Mucosa of rectum (tissue), 2 donors: Measurements from ENCODE around the gene IGSF22.

Experiments
- H3K27ac ChIP-seq, 2 donors: one replicate each; pipeline ENCODE4 v1.7.0; 2013; ENCODE audit warnings: inconsistent platforms in 2 of 2, low read depth in 2 of 2, low read length in 2 of 2
- H3K27me3 ChIP-seq, 2 donors: one replicate each; pipeline ENCODE4 v1.7.0; 2013; ENCODE audit warnings: low read length in 2 of 2; ENCODE audit not compliant: control insufficient read depth in 2 of 2, insufficient read depth in 2 of 2
- H3K36me3 ChIP-seq, 2 donors: one replicate each; pipeline ENCODE4 v1.7.0; 2013; ENCODE audit warnings: low read length in 2 of 2; ENCODE audit not compliant: control insufficient read depth in 2 of 2, insufficient read depth in 2 of 2
- H3K4me1 ChIP-seq, 2 donors: one replicate each; pipeline ENCODE4 v1.7.0; 2013; ENCODE audit warnings: low read length in 2 of 2, mild to moderate bottlenecking in 1 of 2; ENCODE audit not compliant: control insufficient read depth in 2 of 2, insufficient read depth in 2 of 2
- H3K4me3 ChIP-seq, 2 donors: one replicate each; pipeline ENCODE4 v1.7.0; 2013; ENCODE audit warnings: low read length in 2 of 2
- H3K9ac ChIP-seq, 2 donors: one replicate each; pipeline ENCODE4 v1.7.0; 2013; ENCODE audit warnings: low read length in 2 of 2, low read depth in 1 of 2, mild to moderate bottlenecking in 1 of 2
- H3K9me3 ChIP-seq, 2 donors: one replicate each; pipeline ENCODE4 v1.7.0; 2013; ENCODE audit warnings: low read length in 2 of 2; ENCODE audit not compliant: control insufficient read depth in 2 of 2
- donor health status: healthy.
- donor health status: Normal muscosa, but diverticular disease.

IGSF22 gene

GRCh38 chr11:18726040-18726439 is at the start of gene IGSF22:
IGSF22 (minus strand) TSS chr11:18726188; CDS start chr11:18724236, 1,952 bp downstream.
- no peak within 1 kb of the TSS for H3K27ac ChIP-seq
- H3K4me3 ChIP-seq: no peak within 1 kb of the TSS
- no peaks in the 10 kb centered on the region for H3K36me3 ChIP-seq
- no peaks in the 10 kb centered on the region for H3K27me3 ChIP-seq
- peaks cover 8% of the 10 kb centered on the region in 2 donors for H3K4me1 ChIP-seq
- H3K9me3 ChIP-seq: no peaks in the 10 kb centered on the region
- H3K9ac ChIP-seq: no peak within 1 kb of the TSS

- Histone ChIP-seq H3K9me3 (no peaks in the 10 kb centered on the region), H3K27ac (no peak overlapping the region), H3K4me3 (no peak overlapping the region), H3K36me3 (no peaks in the 10 kb centered on the region), H3K4me1 (no peaks in the 10 kb centered on the region), H3K27me3 (no peaks in the 10 kb centered on the region), H3K9ac (no peak overlapping the region)
Measured at GRCh38 chr11:18774801-18775200, 48.8 kb upstream of the IGSF22 start.

- Histone ChIP-seq H3K27me3 (no peaks in the 10 kb centered on the region), H3K27ac (no peak overlapping the region), H3K4me1 (peaks cover 0 to 2% of the 10 kb centered on the region in 2 donors), H3K9me3 (no peaks in the 10 kb centered on the region), H3K36me3 (no peaks in the 10 kb centered on the region), H3K4me3 (no peak overlapping the region), H3K9ac (no peak overlapping the region)
Measured at GRCh38 chr11:18773681-18774080, 47.7 kb upstream of the IGSF22 start.

- Histone ChIP-seq H3K36me3 (no peaks in the 10 kb centered on the region), H3K4me3 (no peak overlapping the region), H3K9ac (no peak overlapping the region)
Measured at GRCh38 chr11:18773104-18773503, 47.1 kb upstream of the IGSF22 start.

GRCh38 chr11:18772211-18772610 is 46.2 kb upstream of the IGSF22 start:
- Histone ChIP-seq H3K9ac (no peak overlapping the region), H3K4me3 (no peak overlapping the region), H3K27ac (no peak overlapping the region), H3K27me3 (no peaks in the 10 kb centered on the region), H3K4me1 (peaks cover 0 to 2% of the 10 kb centered on the region in 2 donors), H3K9me3 (no peaks in the 10 kb centered on the region), H3K36me3 (no peaks in the 10 kb centered on the region)

More at GRCh38 chr11:18773104-18773503, 47.1 kb upstream of the IGSF22 start:
- Histone ChIP-seq H3K27me3 (no peaks in the 10 kb centered on the region), H3K9me3 (no peaks in the 10 kb centered on the region), H3K4me1 (peaks cover 0 to 2% of the 10 kb centered on the region in 2 donors), H3K27ac (no peak overlapping the region)

GRCh38 chr11:18771266-18772035 is 45.5 kb upstream of the IGSF22 start:
- Histone ChIP-seq H3K27ac (no peak overlapping the region), H3K4me3 (no peak overlapping the region), H3K36me3 (no peaks in the 10 kb centered on the region), H3K9ac (no peak overlapping the region), H3K27me3 (no peaks in the 10 kb centered on the region), H3K4me1 (peaks cover 0 to 2% of the 10 kb centered on the region in 2 donors), H3K9me3 (no peaks in the 10 kb centered on the region)

GRCh38 chr11:18770479-18771125 is 44.6 kb upstream of the IGSF22 start:
- H3K36me3 ChIP-seq: no peaks in the 10 kb centered on the region
- H3K4me1 ChIP-seq: peaks cover 0 to 2% of the 10 kb centered on the region in 2 donors
- no peaks in the 10 kb centered on the region for H3K27me3 ChIP-seq
- H3K4me3 ChIP-seq: no peak overlapping the region
- H3K9ac ChIP-seq: no peak overlapping the region
- H3K27ac ChIP-seq: no peak overlapping the region
- no peaks in the 10 kb centered on the region for H3K9me3 ChIP-seq

- peaks cover 0 to 2% of the 10 kb centered on the region in 2 donors for H3K4me1 ChIP-seq
- no peaks in the 10 kb centered on the region for H3K27me3 ChIP-seq
- no peaks in the 10 kb centered on the region for H3K9me3 ChIP-seq
- H3K27ac ChIP-seq: no peak overlapping the region
- H3K9ac ChIP-seq: no peak overlapping the region
- H3K4me3 ChIP-seq: no peak overlapping the region
- H3K36me3 ChIP-seq: no peaks in the 10 kb centered on the region
Measured at GRCh38 chr11:18769802-18770456, 43.9 kb upstream of the IGSF22 start.

GRCh38 chr11:18768978-18769377 is 43.0 kb upstream of the IGSF22 start:
- Histone ChIP-seq H3K4me1 (peaks cover 0 to 2% of the 10 kb centered on the region in 2 donors), H3K27ac (no peak overlapping the region), H3K9ac (no peak overlapping the region), H3K9me3 (no peaks in the 10 kb centered on the region), H3K4me3 (no peak overlapping the region), H3K36me3 (no peaks in the 10 kb centered on the region), H3K27me3 (no peaks in the 10 kb centered on the region)

GRCh38 chr11:18768472-18768901 is 42.5 kb upstream of the IGSF22 start:
- peaks cover 0 to 2% of the 10 kb centered on the region in 2 donors for H3K4me1 ChIP-seq
- no peaks in the 10 kb centered on the region for H3K9me3 ChIP-seq
- no peak overlapping the region for H3K4me3 ChIP-seq
- no peaks in the 10 kb centered on the region for H3K36me3 ChIP-seq
- H3K27ac ChIP-seq: no peak overlapping the region
- H3K9ac ChIP-seq: no peak overlapping the region
- no peaks in the 10 kb centered on the region for H3K27me3 ChIP-seq
